K562 (cell line): Measurements from ENCODE around the gene MRPL16. TPM values are rescaled to one million over a fixed set of nuclear protein-coding genes. Genes with fewer than 3 reads are reported as not detected.

Experiments used
- ATAC-seq: fragments of 200-7000 bp; cut with Tn5 transposase; 3 replicates; pipeline ENCODE4 v1.9.1; 2020; ENCODE audit warnings: moderate library complexity
- BruUV-seq: library from RNA; stranded (reverse); fragments of 400-500 nt; replicated peaks from 2 replicates; lab custom pipeline; 2021; lab: Mats Ljungman, UMichigan
- CTCF ChIA-PET: fragments of 300-600 bp; formaldehyde crosslinking; extraction: SDS; loops from one replicate; lab custom pipeline; 2021; ENCODE audit warnings: low intra/inter-chr PET ratio; lab: Yijun Ruan, JAX
- POLR2A ChIA-PET: fragments of 300-600, 350-650 bp; sonication (Branson Sonifier 250); formaldehyde crosslinking; extraction: SDS; loops from one replicate; lab custom pipeline; 2021; ENCODE audit warnings: antibody characterized with exemption, inconsistent platforms; lab: Yijun Ruan, JAX
- DNase-seq, 4 experiments: peaks; one replicate each; pipeline versions ENCODE4 v3.0.0 to v3.0.0-alpha.2; 2011 to 2018; ENCODE audit warnings: low spot score in 3 of 4, mixed read lengths in 3 of 4; ENCODE audit errors: extremely low read depth in 1 of 4
- FAIRE-seq: peaks from 2 replicates; lab custom pipeline; 2011; peaks lifted over from hg19 to GRCh38; lab: Jason Lieb, UNC
- H2AFZ ChIP-seq: 2 replicates; pipeline ENCODE4 v1.6.0; 2011; ENCODE audit warnings: low read depth, low read length, control low read depth, inconsistent platforms
- H3K27ac ChIP-seq: fragments of 200-600 bp; 3 replicates; pipeline ENCODE4 v1.8.0; 2011; ENCODE audit warnings: low read depth, mild to moderate bottlenecking, control low read depth, inconsistent platforms, low read length, moderate library complexity, mixed read lengths; ENCODE audit errors: extremely low read depth
- H3K27me3 ChIP-seq, 2 experiments: fragments of 300-600 bp in 1 of 2; 2 replicates in 1 of 2; 3 replicates in 1 of 2; pipeline versions ENCODE4 v1.6.0 to v1.8.0; 2011; ENCODE audit warnings: inconsistent platforms in 2 of 2, low read length in 2 of 2, mild to moderate bottlenecking in 1 of 2, mixed read lengths in 1 of 2, moderate library complexity in 1 of 2; ENCODE audit not compliant: control insufficient read depth in 2 of 2, insufficient read depth in 2 of 2
- H3K36me3 ChIP-seq: fragments of 300-600 bp; 3 replicates; pipeline ENCODE4 v1.8.0; 2011; ENCODE audit warnings: mild to moderate bottlenecking, low read length, inconsistent platforms; ENCODE audit not compliant: control insufficient read depth, insufficient read depth
- H3K4me1 ChIP-seq, 2 experiments: fragments of 200-600 bp in 1 of 2; replicated peaks in 1 of 2; 2 replicates in 1 of 2; 3 replicates in 1 of 2; pipeline versions ENCODE4 v1.5.1 to v1.8.0; 2011; ENCODE audit warnings: inconsistent platforms in 2 of 2, low read length in 2 of 2, mild to moderate bottlenecking in 1 of 2, mixed read lengths in 1 of 2, moderate library complexity in 1 of 2; ENCODE audit not compliant: control insufficient read depth in 2 of 2, insufficient read depth in 2 of 2
- H3K4me2 ChIP-seq: 2 replicates; pipeline ENCODE4 v1.6.1; 2011; ENCODE audit warnings: low read length, control low read depth, inconsistent platforms, mixed read lengths; ENCODE audit not compliant: insufficient read depth
- H3K4me3 ChIP-seq: fragments of 200-600 bp; sonication (generic), shearing (Covaris generic); 2 replicates; pipeline ENCODE4 v1.5.1; 2016; ENCODE audit warnings: control low read depth, inconsistent platforms
- H3K79me2 ChIP-seq: fragments of 200-600 bp; 3 replicates; pipeline ENCODE4 v1.8.0; 2011; ENCODE audit warnings: low read length, inconsistent platforms; ENCODE audit not compliant: control insufficient read depth, insufficient read depth
- H3K9ac ChIP-seq, 2 experiments: 2 replicates each; pipeline versions ENCODE4 v1.6.0 to v1.6.1; 2011; ENCODE audit warnings: low read depth in 2 of 2, low read length in 2 of 2, control low read depth in 1 of 2, inconsistent platforms in 1 of 2, mild to moderate bottlenecking in 1 of 2, mixed read lengths in 1 of 2; ENCODE audit not compliant: insufficient read depth in 1 of 2
- H3K9me1 ChIP-seq: one replicate; pipeline ENCODE4 v1.6.0; 2011; ENCODE audit warnings: inconsistent platforms, mild to moderate bottlenecking, low read length, moderate library complexity; ENCODE audit not compliant: control insufficient read depth, insufficient read depth
- H3K9me3 ChIP-seq: replicated peaks from 2 replicates; pipeline ENCODE4 v1.5.1; 2011; ENCODE audit warnings: low read depth, low read length, inconsistent platforms; ENCODE audit not compliant: control insufficient read depth, insufficient read depth
- H4K20me1 ChIP-seq: replicated peaks from 2 replicates; pipeline ENCODE4 v1.6.1; 2011; ENCODE audit warnings: low read length, inconsistent platforms, mixed read lengths; ENCODE audit not compliant: control insufficient read depth, insufficient read depth
- BACH1 ChIP-seq: fragments of 200-800 bp; sonication (Bioruptor generic); IDR thresholded peaks from 2 replicates; pipeline ENCODE4 v1.6.1; 2016; ENCODE audit warnings: missing genetic modification characterization, missing compliant biosample characterization
- FOSL1 ChIP-seq: fragments of 200-800 bp; sonication (Bioruptor generic); conservative IDR thresholded peaks from 2 replicates; pipeline ENCODE4 v1.6.1; 2016; ENCODE audit warnings: missing genetic modification characterization, missing compliant biosample characterization
- FOXK2 ChIP-seq, 2 experiments: fragments of 450-650 bp; IDR thresholded peaks in 1 of 2; conservative IDR thresholded peaks in 1 of 2; 2 replicates each; pipeline ENCODE4 v1.6.1; 2016; ENCODE audit warnings: low read depth in 2 of 2, mild to moderate bottlenecking in 1 of 2
- MAFG ChIP-seq: fragments of 450-650 bp; conservative IDR thresholded peaks from 2 replicates; pipeline ENCODE4 v1.6.1; 2016; ENCODE audit warnings: missing genetic modification characterization, missing compliant biosample characterization
- RUNX1 ChIP-seq: sonication (generic); IDR thresholded peaks from 2 replicates; pipeline ENCODE4 v1.6.1; 2016; ENCODE audit warnings: antibody characterized with exemption, low read depth
- SMARCE1 ChIP-seq: fragments of 450-650 bp; IDR thresholded peaks from 2 replicates; pipeline ENCODE4 v1.7.1; 2016; ENCODE audit warnings: mild to moderate bottlenecking
- TAF15 ChIP-seq: fragments of 200-400 bp; formaldehyde crosslinking; IDR thresholded peaks from 2 replicates; pipeline ENCODE4 v1.6.1; 2017; ENCODE audit warnings: mild to moderate bottlenecking, low read depth, low read length, moderate library complexity
- ZNF146 ChIP-seq: IDR thresholded peaks from one replicate; pipeline ENCODE4 v1.6.1; 2018; ENCODE audit warnings: missing compliant biosample characterization; ENCODE audit not compliant: unreplicated experiment
- whole genome bisulfite sequencing: fragments of 100-300 bp; shearing (Covaris generic); methylation state at CpG from one replicate; pipeline ENCODE4 v1.1.6; 2016; ENCODE audit warnings: low coverage, mixed read lengths; ENCODE audit not compliant: insufficient coverage; ENCODE audit errors: missing lambda C conversion rate; 5-methylcytosine and 5-hydroxymethylcytosine counted together
- in situ Hi-C: fragments of 300-500 bp; cut with MboI; formaldehyde crosslinking; loops from 4 replicates; pipeline ENCODE4 v1.15.0; 2018; ENCODE audit warnings: inconsistent platforms, mixed read lengths
- intact Hi-C: fragments of 100-400 bp; cut with micrococcal nuclease; formaldehyde crosslinking; loops from 2 replicates; pipeline ENCODE4 v1.14.2; 2022
- polyA plus RNA-seq, 8 experiments: library from polyadenylated mRNA; depleted of rRNA in 4 of 8; stranded (reverse) in 5 of 8; unstranded in 3 of 8; fragments of >200 nt; fragmentation: Nextera tagmentation in 2 of 8; fragmentation: Illumina TruSeq in 1 of 8; extraction: Ambion mirVana in 2 of 8; extraction: Trizol in 1 of 8; gene quantifications; 2 replicates each; pipeline versions ENCODE4 v1.2.1 to v1.2.3, GENCODE V29; 2011 to 2014; ENCODE audit warnings: inconsistent platforms in 1 of 8, missing spikeins in 1 of 8
- total RNA-seq, 7 experiments: library from RNA; depleted of rRNA in 6 of 7; stranded (reverse); fragments of >200 nt in 6 of 7; fragmentation: Illumina TruSeq in 2 of 7; extraction: Trizol in 2 of 7; gene quantifications; 2 replicates each; pipeline versions ENCODE4 v1.2.1 to v1.2.3, GENCODE V29; 2011 to 2021; ENCODE audit warnings: low replicate concordance in 1 of 7
- TF ChIP-seq, protein P1 (sequence below): fragments of 450-650 bp; IDR thresholded peaks from 2 replicates; pipeline ENCODE4 v1.6.1; 2016; ENCODE audit warnings: low read depth
- TF ChIP-seq, protein P2 (sequence below): sonication (generic); formaldehyde crosslinking; IDR thresholded peaks from 2 replicates; pipeline ENCODE4 v1.8.1; 2022; ENCODE audit warnings: missing genetic modification reagents

The MRPL16 gene
- total and polyA plus RNA-seq, 9 of the 15 experiments (the other 6 are each of a cell fraction or from before 2014, with no cell fraction given), result 63.3 to 209 (median 157) TPM

DNA sequence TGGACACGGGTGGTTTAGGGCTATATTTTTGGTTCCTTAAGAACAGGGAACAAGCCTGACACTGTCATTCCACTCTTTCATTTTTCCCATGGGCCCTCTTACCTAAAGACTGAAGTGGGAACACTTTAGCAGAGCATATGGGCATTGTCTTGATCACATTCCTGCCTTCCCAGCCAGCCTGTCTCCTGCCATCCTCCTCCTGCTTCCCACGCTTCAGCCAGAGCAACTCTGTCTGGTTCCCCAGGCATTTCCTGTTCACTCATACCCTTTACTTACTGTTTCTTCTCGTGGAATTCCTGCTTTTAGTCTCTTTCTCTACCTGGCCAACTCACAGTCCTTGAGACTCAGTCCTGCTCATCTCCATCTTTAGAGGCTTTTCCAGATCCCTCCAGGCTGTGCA, 22.8 kb downstream of the MRPL16 start (continued):
- TF ChIP-seq, protein P1, sequence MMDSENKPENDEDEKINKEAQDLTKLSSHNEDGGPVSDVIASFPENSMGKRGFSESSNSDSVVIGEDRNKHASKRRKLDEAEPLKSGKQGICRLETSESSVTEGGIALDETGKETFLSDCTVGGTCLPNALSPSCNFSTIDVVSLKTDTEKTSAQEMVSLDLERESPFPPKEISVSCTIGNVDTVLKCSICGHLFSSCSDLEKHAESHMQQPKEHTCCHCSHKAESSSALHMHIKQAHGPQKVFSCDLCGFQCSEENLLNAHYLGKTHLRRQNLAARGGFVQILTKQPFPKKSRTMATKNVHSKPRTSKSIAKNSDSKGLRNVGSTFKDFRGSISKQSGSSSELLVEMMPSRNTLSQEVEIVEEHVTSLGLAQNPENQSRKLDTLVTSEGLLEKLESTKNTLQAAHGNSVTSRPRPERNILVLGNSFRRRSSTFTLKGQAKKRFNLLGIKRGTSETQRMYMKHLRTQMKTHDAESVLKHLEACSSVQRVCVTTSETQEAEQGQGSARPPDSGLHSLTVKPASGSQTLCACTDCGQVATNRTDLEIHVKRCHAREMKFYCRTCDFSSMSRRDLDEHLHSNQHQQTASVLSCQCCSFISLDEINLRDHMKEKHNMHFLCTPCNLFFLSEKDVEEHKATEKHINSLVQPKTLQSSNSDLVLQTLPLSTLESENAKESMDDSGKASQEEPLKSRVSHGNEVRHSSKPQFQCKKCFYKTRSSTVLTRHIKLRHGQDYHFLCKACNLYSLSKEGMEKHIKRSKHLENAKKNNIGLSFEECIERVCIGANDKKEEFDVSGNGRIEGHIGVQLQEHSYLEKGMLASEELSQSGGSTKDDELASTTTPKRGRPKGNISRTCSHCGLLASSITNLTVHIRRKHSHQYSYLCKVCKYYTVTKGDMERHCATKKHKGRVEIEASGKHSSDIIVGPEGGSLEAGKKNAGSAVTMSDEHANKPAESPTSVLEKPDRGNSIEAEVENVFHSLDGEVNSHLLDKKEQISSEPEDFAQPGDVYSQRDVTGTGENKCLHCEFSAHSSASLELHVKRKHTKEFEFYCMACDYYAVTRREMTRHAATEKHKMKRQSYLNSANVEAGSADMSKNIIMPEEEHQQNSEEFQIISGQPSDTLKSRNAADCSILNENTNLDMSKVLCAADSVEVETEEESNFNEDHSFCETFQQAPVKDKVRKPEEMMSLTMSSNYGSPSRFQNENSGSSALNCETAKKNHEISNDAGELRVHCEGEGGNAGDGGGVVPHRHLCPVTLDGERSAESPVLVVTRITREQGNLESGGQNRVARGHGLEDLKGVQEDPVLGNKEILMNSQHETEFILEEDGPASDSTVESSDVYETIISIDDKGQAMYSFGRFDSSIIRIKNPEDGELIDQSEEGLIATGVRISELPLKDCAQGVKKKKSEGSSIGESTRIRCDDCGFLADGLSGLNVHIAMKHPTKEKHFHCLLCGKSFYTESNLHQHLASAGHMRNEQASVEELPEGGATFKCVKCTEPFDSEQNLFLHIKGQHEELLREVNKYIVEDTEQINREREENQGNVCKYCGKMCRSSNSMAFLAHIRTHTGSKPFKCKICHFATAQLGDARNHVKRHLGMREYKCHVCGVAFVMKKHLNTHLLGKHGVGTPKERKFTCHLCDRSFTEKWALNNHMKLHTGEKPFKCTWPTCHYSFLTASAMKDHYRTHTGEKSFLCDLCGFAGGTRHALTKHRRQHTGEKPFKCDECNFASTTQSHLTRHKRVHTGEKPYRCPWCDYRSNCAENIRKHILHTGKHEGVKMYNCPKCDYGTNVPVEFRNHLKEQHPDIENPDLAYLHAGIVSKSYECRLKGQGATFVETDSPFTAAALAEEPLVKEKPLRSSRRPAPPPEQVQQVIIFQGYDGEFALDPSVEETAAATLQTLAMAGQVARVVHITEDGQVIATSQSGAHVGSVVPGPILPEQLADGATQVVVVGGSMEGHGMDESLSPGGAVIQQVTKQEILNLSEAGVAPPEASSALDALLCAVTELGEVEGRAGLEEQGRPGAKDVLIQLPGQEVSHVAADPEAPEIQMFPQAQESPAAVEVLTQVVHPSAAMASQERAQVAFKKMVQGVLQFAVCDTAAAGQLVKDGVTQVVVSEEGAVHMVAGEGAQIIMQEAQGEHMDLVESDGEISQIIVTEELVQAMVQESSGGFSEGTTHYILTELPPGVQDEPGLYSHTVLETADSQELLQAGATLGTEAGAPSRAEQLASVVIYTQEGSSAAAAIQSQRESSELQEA, result no peak

DNA sequence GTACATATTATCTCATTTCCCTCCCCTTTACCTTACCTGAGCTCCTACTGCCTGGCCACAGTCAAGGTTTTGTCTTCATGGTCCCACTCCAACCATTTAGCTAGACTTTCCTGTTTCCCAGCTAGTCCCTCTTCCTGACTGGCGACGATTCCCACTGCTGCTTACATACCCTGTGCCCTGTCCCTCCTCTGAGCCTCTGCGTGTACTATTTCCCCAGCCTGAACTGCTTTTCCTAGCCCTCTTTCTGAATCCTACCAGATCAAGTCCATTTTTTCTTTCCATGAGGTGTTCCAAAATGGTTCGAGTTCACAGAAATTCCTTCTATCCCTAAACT, 23.4 kb downstream of the MRPL16 start:
- H3K36me3 ChIP-seq, result peaks cover 71% of the 10 kb centered on the region; the same call in 2 of the 3 replicates
- DNase-seq (no peak), FAIRE-seq (no peak), ATAC-seq (no peak; the same call in 1 of the 3 replicates)
- peaks cover 4% of the 10 kb centered on the region for H3K9me1 ChIP-seq
- H3K9ac ChIP-seq, result peak overlapping the region in 1 of 2 experiments; percentile 24; a peak in 1 of 4 replicates
- peaks cover 13 to 17% of the 10 kb centered on the region in 2 experiments for H3K4me1 ChIP-seq
- H3K4me2 ChIP-seq, result peak overlapping the region; percentile 31
- no peaks in the 10 kb centered on the region for H3K79me2 ChIP-seq
- intact Hi-C loops, result no loop called here
- POLR2A ChIA-PET, result interaction anchor here (0.5 to 1.4 kb wide), 8 partner anchors 9 to 642 kb away, joined by 3 to 4 read pairs (median 3); no protein-coding TSS in a partner anchor
- WGBS, result 70% methylated on average over 4 of the region's 4 CpGs
- BruUV-seq, result no TSS peak
- H2AFZ ChIP-seq, result no peak overlapping the region
- H3K4me3 ChIP-seq, result no peak overlapping the region
- peak overlapping the region; percentile 61; the same call in 2 of the 3 replicates for H3K27ac ChIP-seq
- no peaks in the 10 kb centered on the region for H3K9me3 ChIP-seq
- H4K20me1 ChIP-seq, result peaks cover 7% of the 10 kb centered on the region; the same call in 1 of the 2 replicates
- in situ Hi-C loops, result no loop called here
- CTCF ChIA-PET, result no interaction called here
- TF ChIP-seq FOXK2 (conservative IDR thresholded peaks at IDR 0.05 in 1 of 2, IDR thresholded peaks at IDR 0.05 in 1 of 2; ENCODE audit: low read depth in 2 of 2), result peak in 1 of 2 experiments; percentile 4; a peak in 1 of 4 replicates
- no peak for TF ChIP-seq BACH1 (tag)
- no peak for TF ChIP-seq MAFG (tag)
- no peak for TF ChIP-seq RUNX1
- TF ChIP-seq FOSL1 (tag), result peak; percentile 56; the same call in 1 of the 2 replicates
- TF ChIP-seq TAF15, result no peak
- TF ChIP-seq, protein P2, sequence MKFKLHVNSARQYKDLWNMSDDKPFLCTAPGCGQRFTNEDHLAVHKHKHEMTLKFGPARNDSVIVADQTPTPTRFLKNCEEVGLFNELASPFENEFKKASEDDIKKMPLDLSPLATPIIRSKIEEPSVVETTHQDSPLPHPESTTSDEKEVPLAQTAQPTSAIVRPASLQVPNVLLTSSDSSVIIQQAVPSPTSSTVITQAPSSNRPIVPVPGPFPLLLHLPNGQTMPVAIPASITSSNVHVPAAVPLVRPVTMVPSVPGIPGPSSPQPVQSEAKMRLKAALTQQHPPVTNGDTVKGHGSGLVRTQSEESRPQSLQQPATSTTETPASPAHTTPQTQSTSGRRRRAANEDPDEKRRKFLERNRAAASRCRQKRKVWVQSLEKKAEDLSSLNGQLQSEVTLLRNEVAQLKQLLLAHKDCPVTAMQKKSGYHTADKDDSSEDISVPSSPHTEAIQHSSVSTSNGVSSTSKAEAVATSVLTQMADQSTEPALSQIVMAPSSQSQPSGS (CRISPR knock-in tag), result no peak
- no peak for TF ChIP-seq ZNF146 (CRISPR knock-in tag)
- 0 out of 2 replicates have a peak, but pooled peaks have one; percentile 27 for TF ChIP-seq SMARCE1
- TF ChIP-seq, all 486 proteins: peak for 3
- no peaks in the 10 kb centered on the region for H3K27me3 ChIP-seq
